A549 (cell line): ENCODE results near the gene SLC24A3.

ENCODE experiments used
- CTCF ChIP-seq: fragments of >200 bp; sonication (Bioruptor Twin); formaldehyde crosslinking; IDR thresholded peaks from 3 replicates; pipeline ENCODE4 v1.5.1; 2016
- EP300 ChIP-seq, 2 experiments: fragments of >200 bp; sonication (Bioruptor Twin); formaldehyde crosslinking; IDR thresholded peaks; 2 replicates in 1 of 2; 3 replicates in 1 of 2; pipeline ENCODE4 v1.6.1; 2016 to 2017
- KDM5A ChIP-seq: fragments of 200-600 bp; sonication (generic); IDR thresholded peaks from 2 replicates; pipeline ENCODE4 v1.6.1; 2016; ENCODE audit warnings: antibody characterized with exemption, mild to moderate bottlenecking
- MAX ChIP-seq: IDR thresholded peaks from 2 replicates; pipeline ENCODE4 v1.6.1; 2012
- POLR2A ChIP-seq: IDR thresholded peaks from 2 replicates; pipeline ENCODE4 v1.6.1; 2012; ENCODE audit warnings: mild to moderate bottlenecking, low read length
- REST ChIP-seq: fragments of 200-600 bp; sonication (generic); IDR thresholded peaks from 2 replicates; pipeline ENCODE4 v1.6.1; 2016; ENCODE audit warnings: antibody characterized with exemption, mild to moderate bottlenecking, moderate library complexity
- SREBF2 ChIP-seq: fragments of 450-650 bp; IDR thresholded peaks from 2 replicates; pipeline ENCODE4 v1.6.1; 2014; ENCODE audit warnings: mild to moderate bottlenecking, moderate library complexity
- TP53 ChIP-seq: fragments of 250-450 bp; sonication (Bioruptor Pico); IDR thresholded peaks from 2 replicates; pipeline ENCODE4 v1.5.0; 2021; ENCODE audit warnings: mild to moderate bottlenecking, moderate library complexity

- TF ChIP-seq CTCF (no peak), EP300 (IDR thresholded peaks at IDR 0.05) (no peak), POLR2A (no peak), SREBF2 (no peak), REST (no peak), MAX (no peak), TP53 (CRISPR knock-in tag) (no peak), KDM5A (no peak)
Observed at GRCh38 chr20:19743640-19743995, 531.2 kb downstream of the SLC24A3 start.
